KMS-11 (cell line): ENCODE data around the gene EPHA5.
A peak's percentile ranks its signal among the peaks of the same experiment; 100 is the strongest.
"Not testable (repeated sequence)": the region's sequence is repeated elsewhere in the genome, so short reads cannot be mapped to it uniquely, and the experiment has no call there.

Source experiments
- H2AFZ ChIP-seq: fragments of 200-600 bp; sonication (generic); 2 replicates; pipeline ENCODE4 v1.6.1; 2016; ENCODE audit warnings: antibody characterized with exemption, mixed run types, low read depth
- H3K27ac ChIP-seq: fragments of 200-600 bp; sonication (generic); 2 replicates; pipeline ENCODE4 v1.6.1; 2016; ENCODE audit warnings: mild to moderate bottlenecking, mixed run types
- H3K27me3 ChIP-seq: fragments of 200-600 bp; sonication (generic); 2 replicates; pipeline ENCODE4 v1.6.1; 2017; ENCODE audit warnings: mild to moderate bottlenecking, low read depth, mixed run types, moderate library complexity; ENCODE audit not compliant: insufficient read depth
- H3K36me3 ChIP-seq: fragments of 200-600 bp; sonication (generic); 2 replicates; pipeline ENCODE4 v1.6.1; 2017; ENCODE audit warnings: mild to moderate bottlenecking, mixed run types; ENCODE audit not compliant: insufficient read depth
- H3K4me1 ChIP-seq: fragments of 200-600 bp; sonication (generic); 2 replicates; pipeline ENCODE4 v1.6.1; 2016; ENCODE audit warnings: mild to moderate bottlenecking, low read depth, mixed run types; ENCODE audit not compliant: poor library complexity, severe bottlenecking
- H3K4me2 ChIP-seq: fragments of 200-600 bp; sonication (generic); 2 replicates; pipeline ENCODE4 v1.7.0; 2016; ENCODE audit warnings: mild to moderate bottlenecking, mixed run types
- H3K4me3 ChIP-seq: fragments of 200-600 bp; sonication (generic); IDR thresholded peaks from 2 replicates; pipeline ENCODE4 v1.6.1; 2017; ENCODE audit warnings: low read depth, low read length, mixed read lengths; ENCODE audit not compliant: insufficient read depth
- H3K79me2 ChIP-seq: fragments of 200-600 bp; sonication (generic); 2 replicates; pipeline ENCODE4 v1.6.1; 2016; ENCODE audit warnings: low read depth, mixed run types; ENCODE audit not compliant: insufficient read depth
- H3K9ac ChIP-seq: fragments of 200-600 bp; sonication (generic); 2 replicates; pipeline ENCODE4 v1.6.1; 2016; ENCODE audit warnings: mild to moderate bottlenecking, mixed run types
- H4K20me1 ChIP-seq: fragments of 200-600 bp; sonication (generic); 2 replicates; pipeline ENCODE4 v1.6.1; 2016; ENCODE audit warnings: mild to moderate bottlenecking, mixed run types; ENCODE audit not compliant: insufficient read depth
- TF ChIP-seq, protein P1 (sequence below): fragments of 200-600 bp; sonication (generic); conservative IDR thresholded peaks from 2 replicates; pipeline ENCODE4 v1.6.1; 2017; ENCODE audit warnings: low read depth, mild to moderate bottlenecking, antibody characterized with exemption, low read length, moderate library complexity, mixed read lengths

EPHA5 gene

DNA sequence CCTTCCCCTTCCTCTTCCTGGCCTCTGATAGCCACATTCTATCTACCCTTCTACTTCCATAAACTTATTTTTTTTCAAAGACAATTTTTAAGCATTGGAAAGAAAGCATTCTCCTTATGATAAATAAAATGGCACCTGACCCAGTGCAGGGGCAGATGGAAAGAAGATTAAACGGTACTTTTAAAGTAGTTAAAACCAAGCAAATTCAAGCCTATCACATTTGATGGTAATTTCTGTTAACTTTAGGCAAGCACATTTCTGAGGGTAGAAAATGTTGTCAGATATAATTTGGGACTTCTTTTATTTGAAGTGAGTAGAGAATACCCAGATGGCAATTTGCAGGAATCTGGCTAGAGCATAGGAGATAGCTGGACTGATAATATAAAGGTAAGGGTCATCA lies 332.9 kb downstream of the EPHA5 start:
- Histone ChIP-seq H3K9ac (no peak overlapping the region), H4K20me1 (no peaks in the 10 kb centered on the region), H3K36me3 (no peaks in the 10 kb centered on the region), H3K27me3 (no peaks in the 10 kb centered on the region), H3K4me2 (no peak overlapping the region), H3K79me2 (no peaks in the 10 kb centered on the region), H3K27ac (no peak overlapping the region), H2AFZ (no peak overlapping the region), H3K4me3 (no peak overlapping the region), H3K4me1 (no peaks in the 10 kb centered on the region)
- TF ChIP-seq, protein P1, sequence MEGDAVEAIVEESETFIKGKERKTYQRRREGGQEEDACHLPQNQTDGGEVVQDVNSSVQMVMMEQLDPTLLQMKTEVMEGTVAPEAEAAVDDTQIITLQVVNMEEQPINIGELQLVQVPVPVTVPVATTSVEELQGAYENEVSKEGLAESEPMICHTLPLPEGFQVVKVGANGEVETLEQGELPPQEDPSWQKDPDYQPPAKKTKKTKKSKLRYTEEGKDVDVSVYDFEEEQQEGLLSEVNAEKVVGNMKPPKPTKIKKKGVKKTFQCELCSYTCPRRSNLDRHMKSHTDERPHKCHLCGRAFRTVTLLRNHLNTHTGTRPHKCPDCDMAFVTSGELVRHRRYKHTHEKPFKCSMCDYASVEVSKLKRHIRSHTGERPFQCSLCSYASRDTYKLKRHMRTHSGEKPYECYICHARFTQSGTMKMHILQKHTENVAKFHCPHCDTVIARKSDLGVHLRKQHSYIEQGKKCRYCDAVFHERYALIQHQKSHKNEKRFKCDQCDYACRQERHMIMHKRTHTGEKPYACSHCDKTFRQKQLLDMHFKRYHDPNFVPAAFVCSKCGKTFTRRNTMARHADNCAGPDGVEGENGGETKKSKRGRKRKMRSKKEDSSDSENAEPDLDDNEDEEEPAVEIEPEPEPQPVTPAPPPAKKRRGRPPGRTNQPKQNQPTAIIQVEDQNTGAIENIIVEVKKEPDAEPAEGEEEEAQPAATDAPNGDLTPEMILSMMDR, result no peak

DNA sequence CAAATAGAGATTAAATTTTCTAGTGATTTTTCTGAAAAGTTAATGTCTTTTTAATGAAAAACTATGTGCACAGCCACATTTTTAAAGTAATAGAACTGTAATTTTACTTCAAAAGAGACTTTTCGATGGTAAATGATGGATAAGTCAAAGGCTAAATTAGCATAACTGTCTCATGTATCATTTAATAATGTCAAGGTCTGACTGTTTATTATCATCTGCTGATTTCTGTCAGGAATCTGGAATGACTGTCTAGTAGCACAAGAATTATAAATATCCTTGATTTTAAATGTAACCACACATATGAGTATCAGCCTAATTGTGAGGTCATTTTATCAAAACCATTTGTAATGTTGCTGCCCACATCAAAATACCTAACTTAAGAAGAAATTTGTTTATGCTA lies 333.8 kb downstream of the EPHA5 start:
- H4K20me1 ChIP-seq, result no peaks in the 10 kb centered on the region
- TF ChIP-seq, protein P1, result no peak
- H3K27ac ChIP-seq, result no peak overlapping the region
- H3K4me2 ChIP-seq, result no peak overlapping the region
- no peaks in the 10 kb centered on the region for H3K27me3 ChIP-seq
- H3K9ac ChIP-seq, result no peak overlapping the region
- no peaks in the 10 kb centered on the region for H3K36me3 ChIP-seq
- H3K79me2 ChIP-seq, result no peaks in the 10 kb centered on the region
- no peak overlapping the region for H2AFZ ChIP-seq
- no peaks in the 10 kb centered on the region for H3K4me1 ChIP-seq
- H3K4me3 ChIP-seq, result no peak overlapping the region

DNA sequence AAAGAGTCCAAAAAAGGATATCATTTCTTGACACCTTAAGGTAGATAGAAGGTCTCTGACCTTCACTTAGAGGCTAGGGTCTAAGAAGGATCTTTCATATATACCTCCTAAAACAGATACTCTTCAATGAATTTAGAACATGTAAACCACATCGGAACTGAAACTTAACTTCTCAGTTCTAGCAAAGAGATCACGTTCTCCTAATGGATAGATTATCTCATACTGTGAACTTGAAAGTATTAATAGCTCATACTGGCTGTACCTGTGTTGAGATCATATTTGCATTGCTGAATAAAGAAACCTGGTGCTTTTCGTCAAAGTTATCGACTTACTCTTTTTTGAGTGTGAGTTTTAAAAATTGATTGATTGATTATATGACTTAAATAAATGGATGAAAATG lies 353.8 kb downstream of the EPHA5 start:
- no peaks in the 10 kb centered on the region for H3K36me3 ChIP-seq
- H3K4me1 ChIP-seq, result peaks cover 48% of the 10 kb centered on the region
- no peaks in the 10 kb centered on the region for H3K79me2 ChIP-seq
- no peaks in the 10 kb centered on the region for H4K20me1 ChIP-seq
- no peak overlapping the region for H3K4me3 ChIP-seq
- peak overlapping the region; percentile 27; the same call in 1 of the 2 replicates for H3K27ac ChIP-seq
- no peaks in the 10 kb centered on the region for H3K27me3 ChIP-seq
- no peak overlapping the region for H2AFZ ChIP-seq
- peak overlapping the region; percentile 61 for H3K4me2 ChIP-seq
- TF ChIP-seq, protein P1, result no peak
- no peak overlapping the region for H3K9ac ChIP-seq

DNA sequence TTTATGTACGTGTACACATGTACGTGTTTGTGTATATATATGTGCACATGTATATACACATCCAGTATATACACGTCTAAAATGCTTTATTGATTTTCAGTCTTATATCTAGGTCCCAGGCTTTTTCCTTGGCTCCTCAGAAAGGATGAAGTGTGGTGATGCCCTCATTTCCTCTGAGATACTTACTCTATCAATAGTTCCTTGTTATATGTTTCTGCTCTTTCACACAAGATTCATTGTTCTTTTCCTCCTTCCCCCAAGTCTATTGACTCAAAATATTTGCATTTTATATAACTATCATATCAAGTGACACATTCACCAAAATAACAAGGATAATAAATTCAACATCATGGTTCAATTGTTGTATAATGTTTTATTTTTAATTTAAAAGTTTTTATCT lies 359.2 kb downstream of the EPHA5 start:
- no peak overlapping the region for H3K4me3 ChIP-seq
- H3K4me1 ChIP-seq, result peaks cover 5% of the 10 kb centered on the region
- H4K20me1 ChIP-seq, result no peaks in the 10 kb centered on the region
- no peak overlapping the region for H3K9ac ChIP-seq
- H3K27ac ChIP-seq, result no peak overlapping the region
- no peak overlapping the region for H3K4me2 ChIP-seq
- H3K27me3 ChIP-seq, result no peaks in the 10 kb centered on the region
- no peaks in the 10 kb centered on the region for H3K79me2 ChIP-seq
- no peaks in the 10 kb centered on the region for H3K36me3 ChIP-seq
- TF ChIP-seq, protein P1, result no peak
- H2AFZ ChIP-seq, result no peak overlapping the region

DNA sequence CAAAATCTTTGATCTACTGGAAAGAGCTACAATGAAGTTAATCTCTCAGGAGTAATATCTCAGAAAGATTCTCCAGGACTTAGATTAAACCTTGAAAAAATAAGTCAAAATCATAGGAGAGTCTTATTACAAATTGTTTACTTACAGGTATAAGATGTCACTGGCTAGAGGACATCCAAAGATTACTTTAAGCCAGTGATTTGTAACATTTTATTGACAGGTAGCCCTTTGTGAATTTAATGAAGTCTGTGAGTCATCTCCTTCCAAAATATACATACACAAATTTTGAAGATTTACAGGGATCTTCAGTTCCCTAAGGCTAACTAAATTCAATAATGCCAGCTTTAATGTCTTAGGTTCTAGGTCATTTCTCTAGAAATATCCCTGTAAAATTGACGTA lies 359.7 kb downstream of the EPHA5 start:
- TF ChIP-seq, protein P1, result no peak
- Histone ChIP-seq H3K27me3 (no peaks in the 10 kb centered on the region), H4K20me1 (no peaks in the 10 kb centered on the region), H3K27ac (no peak overlapping the region), H3K4me3 (no peak overlapping the region), H2AFZ (no peak overlapping the region), H3K36me3 (no peaks in the 10 kb centered on the region), H3K4me1 (no peaks in the 10 kb centered on the region), H3K4me2 (no peak overlapping the region), H3K9ac (no peak overlapping the region), H3K79me2 (no peaks in the 10 kb centered on the region)

DNA sequence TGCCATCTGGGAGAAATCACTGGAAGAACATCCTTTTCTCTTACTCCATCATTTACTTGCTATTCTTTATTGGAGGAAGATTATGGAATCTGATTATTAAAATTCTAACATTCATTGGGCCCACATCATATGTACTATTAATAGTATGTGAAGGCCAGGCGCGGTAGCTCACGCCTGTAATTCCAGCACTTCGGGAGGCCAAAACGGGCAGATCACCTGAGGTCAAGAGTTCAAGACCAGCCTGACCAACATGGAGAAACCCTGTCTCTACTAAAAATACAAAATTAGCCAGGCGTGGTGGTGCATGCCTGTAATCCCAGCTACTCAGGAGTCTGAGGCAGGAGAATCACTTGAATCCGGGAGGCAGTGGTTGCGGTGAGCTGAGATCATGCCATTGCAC lies 361.7 kb downstream of the EPHA5 start:
- not testable (repeated sequence) for H3K4me3 ChIP-seq, H3K4me1 ChIP-seq, H2AFZ ChIP-seq, H4K20me1 ChIP-seq, H3K36me3 ChIP-seq, H3K79me2 ChIP-seq, H3K27ac ChIP-seq, H3K27me3 ChIP-seq, H3K4me2 ChIP-seq, H3K9ac ChIP-seq
